HFFc6 (cell line): ENCODE measurements around the gene UBASH3B. TPM values are rescaled to one million over a fixed set of nuclear protein-coding genes. Genes with fewer than 3 reads are reported as not detected.

Experiments used
- DNase-seq: peaks from one replicate; pipeline ENCODE4 v3.0.0-alpha.2; 2018
- H3K27ac Mint-ChIP-seq: 2 replicates; pipeline ENCODE4 v1.8.0; 2020; ENCODE audit warnings: mild to moderate bottlenecking, mixed read lengths
- H3K27me3 Mint-ChIP-seq: 2 replicates; pipeline ENCODE4 v1.8.0; 2021; ENCODE audit warnings: mild to moderate bottlenecking, moderate library complexity, mixed read lengths; ENCODE audit not compliant: insufficient read depth
- H3K36me3 Mint-ChIP-seq: 2 replicates; pipeline ENCODE4 v1.8.0; 2021; ENCODE audit warnings: low read depth, mixed read lengths
- H3K4me1 Mint-ChIP-seq: 2 replicates; pipeline ENCODE4 v1.8.0; 2020; ENCODE audit warnings: low read depth, mixed read lengths
- H3K4me3 Mint-ChIP-seq: 2 replicates; pipeline ENCODE4 v1.8.0; 2020; ENCODE audit warnings: mild to moderate bottlenecking, moderate library complexity, mixed read lengths
- H3K9me3 Mint-ChIP-seq: 2 replicates; pipeline ENCODE4 v1.8.0; 2020; ENCODE audit warnings: mild to moderate bottlenecking, mixed read lengths
- CTCF ChIP-seq: fragments of 200-600 bp; sonication (generic); IDR thresholded peaks from 2 replicates; pipeline ENCODE4 v1.5.0; 2021; ENCODE audit warnings: antibody characterized with exemption, mild to moderate bottlenecking
- total RNA-seq, 6 experiments: library from RNA; stranded (reverse); fragmentation: NEBNext Ultra II Directional; extraction: Animal tissue kit (Norgen Biotek cat#: 25700); gene quantifications; 2 replicates in 1 of 6; 3 replicates in 5 of 6; pipeline ENCODE4 v1.2.3, GENCODE V29; 2021

Gene UBASH3B
- total RNA-seq, 6 experiments from 2014 or later, result 44.6 to 60.4 (median 52.9) TPM

GRCh38 chr11:122642971-122643370 is 12.6 kb upstream of the UBASH3B start:
- Mint-ChIP-seq H3K4me3 (peak overlapping the region; percentile 75), H3K4me1 (peaks cover 54% of the 10 kb centered on the region), H3K27ac (peak overlapping the region; percentile 93), H3K36me3 (no peaks in the 10 kb centered on the region), H3K9me3 (no peaks in the 10 kb centered on the region), H3K27me3 (no peaks in the 10 kb centered on the region; the same call in 1 of the 2 replicates)
- no peak for TF ChIP-seq CTCF
- peak; percentile 45 for DNase-seq

- Mint-ChIP-seq H3K36me3 (no peaks in the 10 kb centered on the region), H3K27me3 (no peaks in the 10 kb centered on the region; the same call in 1 of the 2 replicates), H3K27ac (peak overlapping the region; percentile 76), H3K4me3 (no peak overlapping the region), H3K9me3 (no peaks in the 10 kb centered on the region), H3K4me1 (peaks cover 63% of the 10 kb centered on the region)
- no peak for TF ChIP-seq CTCF
- DNase-seq, result no peak
Observed at GRCh38 chr11:122645847-122646246, 9.7 kb upstream of the UBASH3B start.

GRCh38 chr11:122646549-122647340 is 8.8 kb upstream of the UBASH3B start:
- Mint-ChIP-seq H3K9me3 (no peaks in the 10 kb centered on the region), H3K36me3 (no peaks in the 10 kb centered on the region), H3K27me3 (no peaks in the 10 kb centered on the region; the same call in 1 of the 2 replicates), H3K4me3 (peak overlapping the region; percentile 9; the same call in 1 of the 2 replicates), H3K27ac (peak overlapping the region; percentile 67), H3K4me1 (peaks cover 59% of the 10 kb centered on the region)
- no peak for TF ChIP-seq CTCF
- peak; percentile 63 for DNase-seq

- H3K27me3 Mint-ChIP-seq, result no peaks in the 10 kb centered on the region; the same call in 1 of the 2 replicates
- TF ChIP-seq CTCF, result no peak
- peak overlapping the region; percentile 67 for H3K27ac Mint-ChIP-seq
- no peaks in the 10 kb centered on the region for H3K9me3 Mint-ChIP-seq
- H3K4me3 Mint-ChIP-seq, result no peak overlapping the region
- peaks cover 49% of the 10 kb centered on the region for H3K4me1 Mint-ChIP-seq
- H3K36me3 Mint-ChIP-seq, result no peaks in the 10 kb centered on the region
- DNase-seq, result no peak
Observed at GRCh38 chr11:122647736-122648275, 7.7 kb upstream of the UBASH3B start.

GRCh38 chr11:122649116-122649515 is 6.4 kb upstream of the UBASH3B start:
- no peaks in the 10 kb centered on the region for H3K9me3 Mint-ChIP-seq

More at GRCh38 chr11:122649116-122649515, 6.4 kb upstream of the UBASH3B start:
- Mint-ChIP-seq H3K36me3 (no peaks in the 10 kb centered on the region), H3K27me3 (no peaks in the 10 kb centered on the region), H3K27ac (no peak overlapping the region), H3K4me3 (no peak overlapping the region), H3K4me1 (peaks cover 54% of the 10 kb centered on the region)
- peak; percentile 24 for DNase-seq
- no peak for TF ChIP-seq CTCF
